Endometrial microvascular endothelial cells (primary cell): ENCODE data around the gene KDM1B. TPM values are rescaled to one million over a fixed set of nuclear protein-coding genes. Genes with fewer than 3 reads are reported as not detected.

Source experiments
- in situ Hi-C: cut with HindIII; loops from 2 replicates; pipeline ENCODE4 v1.10.0; 2017; ENCODE audit warnings: low sequenced_read_pairs, low pct_unique_long_range_greater_than_20kb; ENCODE audit errors: inconsistent ontology term
- total RNA-seq: library from RNA; depleted of rRNA; stranded (reverse); fragments of >200 nt; gene quantifications from one replicate; pipeline ENCODE4 v1.2.3, GENCODE V29; 2015; ENCODE audit errors: inconsistent ontology term

Gene KDM1B
- total RNA-seq = 14.0 TPM

- in situ Hi-C loops = no loop called here
Measured at GRCh38 chr6:18155150-18155863, at the start of gene KDM1B. Gene KDM1B (plus strand): TSS chr6:18155422. CDS start chr6:18159896, 4,474 bp downstream.

DNA sequence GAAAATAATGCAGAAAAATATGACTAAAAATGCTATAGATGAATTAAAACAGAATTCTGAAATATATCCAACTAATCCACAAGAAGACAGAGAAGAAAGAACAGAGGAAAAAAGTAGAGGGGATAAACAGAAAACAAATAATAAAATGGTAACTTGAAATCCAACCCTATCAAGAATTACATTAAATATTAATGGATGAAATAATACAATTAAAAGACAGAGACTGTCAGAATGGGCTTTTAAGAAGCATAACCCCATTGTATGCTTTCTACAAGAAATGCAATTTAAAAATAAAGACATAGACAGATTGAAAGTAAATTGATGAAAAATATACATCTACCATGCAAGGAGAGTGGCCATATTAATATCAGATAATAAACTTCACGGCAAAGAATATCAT lies 48.2 kb upstream of the KDM1B start:
- in situ Hi-C loops = no loop called here

DNA sequence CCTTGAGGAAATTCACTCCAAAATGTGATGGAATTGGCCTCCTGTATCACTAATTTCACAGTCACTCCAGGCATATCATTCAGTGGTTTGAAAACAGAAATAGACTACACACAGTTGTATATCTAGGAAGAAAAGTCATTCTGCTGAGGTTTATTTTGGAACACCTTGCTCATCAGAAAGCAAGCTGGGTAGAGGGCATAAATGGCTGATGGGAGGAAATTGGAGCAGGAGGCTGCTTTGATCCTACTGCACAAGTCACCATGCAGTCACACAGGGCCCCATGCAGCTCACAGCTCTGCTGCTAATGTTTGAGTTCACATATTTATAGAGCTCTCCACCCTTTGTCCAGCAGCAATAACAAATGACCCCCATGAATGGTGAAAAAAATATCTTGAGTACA lies 45.1 kb upstream of the KDM1B start:
- in situ Hi-C loops = no loop called here

DNA sequence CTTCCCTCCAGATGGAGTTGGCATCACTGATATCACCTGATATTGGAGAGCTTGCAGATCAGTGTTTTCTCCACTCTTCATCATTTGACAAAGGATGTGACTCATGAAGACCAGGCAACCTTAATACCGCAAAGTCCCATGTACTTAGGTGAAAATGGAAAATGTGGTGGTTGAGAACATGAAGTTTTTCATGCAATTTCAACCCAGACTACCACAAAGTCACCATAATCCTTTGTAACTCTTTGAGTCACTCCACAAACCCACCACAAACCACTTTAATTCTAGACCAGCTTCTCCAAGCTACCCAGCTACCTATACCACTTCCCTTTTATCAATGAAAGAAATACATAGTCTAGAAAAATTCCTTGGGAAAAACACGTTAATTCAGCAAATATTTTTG lies 39.9 kb upstream of the KDM1B start:
- in situ Hi-C loops = no loop called here

DNA sequence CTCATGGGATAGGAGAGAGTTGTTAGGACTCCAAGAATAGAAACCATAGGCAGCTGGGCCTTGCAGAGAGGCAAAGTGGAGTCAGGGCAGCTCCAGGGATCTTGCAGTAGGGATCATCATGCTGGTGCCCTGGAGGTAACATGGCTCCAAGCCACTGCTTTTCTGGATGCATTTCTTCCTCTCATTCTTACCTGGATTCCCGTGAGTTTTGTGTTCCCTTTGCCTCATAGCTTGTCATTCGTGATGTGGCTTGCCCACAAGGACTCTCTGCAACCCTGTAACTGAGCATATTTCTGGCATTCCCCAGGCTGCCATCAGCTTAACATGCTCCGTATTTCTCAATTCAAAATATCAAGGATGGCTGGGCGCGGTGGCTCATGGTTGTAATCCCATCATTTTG lies 38.1 kb upstream of the KDM1B start:
- in situ Hi-C loops = no loop called here

DNA sequence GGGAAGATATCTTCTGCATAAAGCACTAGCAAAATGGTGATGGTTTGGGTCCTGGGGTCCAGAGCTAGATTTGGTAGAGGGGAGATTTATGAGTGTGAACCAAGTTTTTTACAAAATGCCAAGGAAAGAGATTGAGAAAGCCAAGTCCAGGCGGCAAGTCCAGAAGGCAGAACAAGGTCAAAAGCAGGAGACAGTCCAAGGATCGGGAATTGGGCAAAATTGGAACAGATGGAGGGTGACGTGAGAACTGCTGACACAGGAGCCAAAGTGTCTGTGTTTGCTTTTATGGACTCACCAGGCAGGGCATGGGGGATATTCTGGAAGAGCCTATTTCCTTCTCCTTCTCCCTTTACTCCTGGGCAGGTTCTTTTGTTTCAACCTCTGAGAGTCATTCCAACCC lies 36.9 kb upstream of the KDM1B start:
- in situ Hi-C loops = no loop called here

GRCh38 chr6:18119236-18119635 lies 36.0 kb upstream of the KDM1B start:
- in situ Hi-C loops = no loop called here

DNA sequence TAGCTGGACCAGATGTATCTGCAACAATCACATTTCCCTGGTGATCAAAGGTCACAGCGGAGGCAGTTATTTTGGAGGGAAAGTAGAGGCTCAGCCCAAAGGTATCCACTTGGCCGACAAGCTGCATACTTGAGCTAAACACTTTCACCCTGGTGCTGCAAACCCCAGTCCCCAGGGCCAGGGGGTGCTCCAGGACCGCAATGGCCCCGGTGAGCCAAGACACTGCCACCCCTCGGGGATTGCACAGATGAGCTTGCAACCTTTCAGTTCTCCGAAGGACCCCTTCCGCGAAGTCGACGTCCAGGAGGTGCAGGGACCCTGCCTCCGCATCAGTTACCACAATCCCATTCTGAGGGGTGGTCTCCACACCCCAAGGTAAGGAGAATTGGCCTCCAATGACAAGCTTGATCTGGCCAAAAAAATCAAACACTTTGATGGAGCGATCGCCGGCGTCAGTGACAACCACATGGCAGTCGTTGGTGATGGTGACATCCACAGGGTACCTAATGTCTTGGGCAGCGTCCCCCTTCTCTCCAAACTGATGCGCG lies 33.6 kb upstream of the KDM1B start:
- in situ Hi-C loops = no loop called here

DNA sequence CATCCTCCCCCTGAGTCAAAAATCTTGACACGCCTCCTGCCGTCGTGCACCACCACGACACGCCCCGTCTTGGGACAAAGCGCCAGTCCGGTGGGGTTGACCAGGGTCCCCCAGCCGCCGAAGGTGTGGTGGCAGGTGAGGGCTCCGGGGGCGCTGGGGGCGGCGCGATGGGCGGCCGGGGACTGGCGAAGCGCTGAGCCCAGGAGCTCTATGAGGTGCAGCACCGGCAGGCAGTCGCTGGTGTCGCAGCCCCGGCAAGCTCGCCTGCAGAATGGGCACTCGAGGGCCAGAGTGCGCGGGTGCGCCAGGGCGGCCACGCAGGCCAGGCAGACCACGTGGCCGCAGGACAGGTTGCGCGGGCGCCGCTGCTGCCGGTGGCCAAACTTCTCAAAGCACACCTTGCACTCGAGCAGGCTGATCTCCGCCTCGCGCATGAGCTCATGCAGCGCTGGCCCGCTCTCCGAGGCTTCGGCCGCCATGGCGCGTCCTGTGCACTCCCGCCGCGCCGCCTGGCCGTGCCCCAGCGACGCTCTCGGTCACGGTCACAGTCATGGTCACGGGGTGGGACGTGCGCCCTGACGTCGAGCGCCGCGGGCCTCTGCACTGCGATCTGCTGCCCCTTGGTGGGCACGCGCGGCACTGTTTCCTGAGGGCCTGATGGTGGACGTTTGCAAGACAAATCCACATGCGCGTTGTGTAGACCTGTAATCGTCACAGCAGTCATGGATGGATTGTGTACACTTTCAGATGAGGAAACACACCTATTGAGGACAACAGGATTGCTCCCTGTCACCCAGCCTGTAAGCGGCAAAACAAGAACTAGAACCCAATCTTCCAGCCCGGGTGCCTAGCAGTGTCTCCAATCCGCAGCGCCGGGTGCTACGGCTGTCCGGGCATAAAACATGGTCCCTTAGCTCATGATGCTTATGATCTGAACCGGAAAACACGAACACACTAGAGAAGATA lies 32.8 kb upstream of the KDM1B start, which contains the start of gene NHLRC1:
Gene NHLRC1, minus strand, starts transcription at position 550 of the 966 bp plus-strand sequence. Its CDS starts 71 bp downstream, at position 479.
- in situ Hi-C loops = no loop called here

GRCh38 chr6:18126121-18126520 lies 29.1 kb upstream of the KDM1B start:
- in situ Hi-C loops = no loop called here

GRCh38 chr6:18132346-18132745 lies 22.9 kb upstream of the KDM1B start:
- in situ Hi-C loops = no loop called here

- in situ Hi-C loops = no loop called here
Measured at GRCh38 chr6:18135171-18135570, 20.1 kb upstream of the KDM1B start.

- in situ Hi-C loops = no loop called here
Measured at GRCh38 chr6:18136260-18136659, 19.0 kb upstream of the KDM1B start.

DNA sequence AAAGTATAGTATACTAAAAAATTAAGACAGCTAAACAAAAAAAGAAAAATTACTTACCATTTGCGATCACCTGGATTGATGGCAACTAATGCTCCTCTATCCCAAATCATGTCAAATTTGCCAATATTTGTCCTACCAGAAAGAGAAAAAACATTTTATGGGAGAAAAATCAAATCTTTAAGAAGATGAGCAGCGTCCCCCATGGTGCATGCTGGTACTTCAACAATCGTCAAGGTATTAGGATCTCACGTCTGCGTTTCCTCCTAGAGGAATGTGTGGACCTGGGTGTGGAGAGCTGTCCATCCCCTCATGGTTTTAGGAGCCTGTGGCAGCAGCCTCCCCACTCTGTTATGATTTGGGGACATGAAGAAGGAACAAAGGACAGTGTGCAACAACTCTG lies 16.3 kb upstream of the KDM1B start:
- in situ Hi-C loops = no loop called here

- in situ Hi-C loops = no loop called here
Measured at GRCh38 chr6:18139935-18140621, 15.1 kb upstream of the KDM1B start.

DNA sequence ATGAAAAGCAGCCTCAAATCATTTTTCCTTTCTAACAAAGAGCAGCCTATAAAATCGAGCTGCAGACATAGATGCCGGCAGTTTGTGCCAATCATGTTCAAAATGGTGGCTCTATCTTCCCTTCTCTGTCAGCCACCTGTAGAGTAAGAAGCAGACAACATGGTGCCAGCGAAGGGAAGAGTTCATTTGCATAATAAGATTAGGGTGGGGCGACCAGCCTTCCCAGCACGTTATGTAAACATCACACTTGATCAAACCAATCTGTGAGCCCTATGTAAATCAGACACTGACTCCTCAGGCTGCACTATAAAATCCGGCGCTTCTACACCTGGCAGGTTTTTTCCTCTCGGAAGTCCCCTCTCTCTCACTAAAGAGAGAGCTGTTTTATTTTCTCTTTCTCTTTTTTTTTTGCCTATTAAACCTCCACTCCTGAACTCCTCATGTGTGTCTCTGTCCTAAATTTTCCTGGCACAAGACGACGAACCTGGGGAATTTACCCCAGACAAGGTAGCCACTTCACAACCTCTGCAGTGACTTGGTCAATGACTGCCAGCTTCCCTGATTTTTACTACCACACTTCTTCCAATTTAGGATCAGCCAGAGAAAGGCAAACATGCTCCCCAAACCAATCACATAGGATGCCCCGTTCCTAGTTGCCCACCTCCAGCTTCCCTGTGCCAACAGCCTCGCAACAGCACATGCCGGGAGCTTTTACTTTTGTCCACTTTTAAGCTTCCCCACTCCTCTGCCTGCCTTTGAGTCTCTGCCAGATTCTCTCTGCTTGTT lies 13.2 kb upstream of the KDM1B start:
- in situ Hi-C loops = no loop called here

GRCh38 chr6:18142591-18142861 lies 12.7 kb upstream of the KDM1B start:
- in situ Hi-C loops = no loop called here

GRCh38 chr6:18147160-18147559 lies 8.1 kb upstream of the KDM1B start:
- in situ Hi-C loops = no loop called here

DNA sequence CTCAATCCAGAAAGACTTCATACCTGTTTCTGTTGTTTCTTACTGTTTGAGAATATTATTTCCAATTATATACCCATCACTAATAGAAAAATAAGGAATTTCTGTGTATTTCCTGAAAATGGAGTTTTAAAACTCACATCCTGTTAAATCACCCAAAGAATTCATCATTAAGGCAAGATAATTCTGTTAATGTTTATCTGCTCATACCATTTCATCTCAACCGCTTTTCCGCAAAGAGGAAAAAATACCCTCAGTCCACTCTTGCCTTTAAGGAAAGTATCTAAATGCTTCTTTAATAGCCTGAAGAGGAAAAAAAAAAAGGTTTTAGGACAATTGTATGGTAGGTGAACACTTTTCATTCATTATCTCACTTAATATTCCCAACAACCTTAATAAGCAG lies 7.6 kb upstream of the KDM1B start:
- in situ Hi-C loops = no loop called here
